H9 (cell line): Measurements from ENCODE around the gene RNF212. TPM values are rescaled to one million over a fixed set of nuclear protein-coding genes. Genes with fewer than 3 reads are reported as not detected.

Experiments used
- DNase-seq: peaks from one replicate; pipeline ENCODE4 v3.0.0-alpha.2; 2017
- H2AFZ ChIP-seq: one replicate; pipeline ENCODE4 v1.6.1; 2013; ENCODE audit warnings: mild to moderate bottlenecking, low read length, control low read depth, moderate library complexity
- H2AK5ac ChIP-seq: 2 replicates; pipeline ENCODE4 v1.6.1; 2013; ENCODE audit warnings: low read length, control low read depth, mixed read lengths; ENCODE audit not compliant: insufficient read length
- H2BK120ac ChIP-seq: one replicate; pipeline ENCODE4 v1.6.1; 2013; ENCODE audit warnings: low read depth, mild to moderate bottlenecking, low read length, control low read depth, inconsistent platforms; ENCODE audit not compliant: poor library complexity, severe bottlenecking
- H2BK12ac ChIP-seq: 2 replicates; pipeline ENCODE4 v1.6.1; 2013; ENCODE audit warnings: low read length, control low read depth, mixed read lengths, low read depth; ENCODE audit not compliant: insufficient read length
- H2BK15ac ChIP-seq: 2 replicates; pipeline ENCODE4 v1.6.1; 2013; ENCODE audit warnings: low read depth, low read length, control low read depth
- H2BK20ac ChIP-seq: one replicate; pipeline ENCODE4 v1.6.1; 2013; ENCODE audit warnings: low read depth, mild to moderate bottlenecking, low read length, control low read depth, inconsistent platforms; ENCODE audit not compliant: poor library complexity, severe bottlenecking
- H2BK5ac ChIP-seq: 2 replicates; pipeline ENCODE4 v1.6.1; 2013; ENCODE audit warnings: low read length, control low read depth, mixed read lengths; ENCODE audit not compliant: insufficient read length
- H3K14ac ChIP-seq: 2 replicates; pipeline ENCODE4 v1.6.1; 2013; ENCODE audit warnings: low read length, control low read depth; ENCODE audit not compliant: insufficient read depth
- H3K18ac ChIP-seq: 2 replicates; pipeline ENCODE4 v1.6.1; 2013; ENCODE audit warnings: low read depth, mild to moderate bottlenecking, mixed read lengths, low read length, control low read depth; ENCODE audit not compliant: insufficient read length
- H3K23ac ChIP-seq: 2 replicates; pipeline ENCODE4 v1.6.1; 2013; ENCODE audit warnings: low read length, control low read depth, mixed read lengths, low read depth; ENCODE audit not compliant: insufficient read length
- H3K23me2 ChIP-seq: 2 replicates; pipeline ENCODE4 v1.6.1; 2013; ENCODE audit warnings: low read depth, mild to moderate bottlenecking, mixed read lengths, low read length, control low read depth; ENCODE audit not compliant: insufficient read length, poor library complexity, severe bottlenecking
- H3K27ac ChIP-seq: 2 replicates; pipeline ENCODE4 v1.5.1; 2013; ENCODE audit warnings: low read length, control low read depth, mixed read lengths, low read depth; ENCODE audit not compliant: insufficient read length
- H3K27me3 ChIP-seq: 2 replicates; pipeline ENCODE4 v1.6.1; 2013; ENCODE audit warnings: low read length, control low read depth, inconsistent platforms; ENCODE audit not compliant: insufficient read depth
- H3K4ac ChIP-seq: 2 replicates; pipeline ENCODE4 v1.6.1; 2013; ENCODE audit warnings: low read depth, mild to moderate bottlenecking, control low read depth, inconsistent platforms, low read length, moderate library complexity
- H3K4me1 ChIP-seq: 2 replicates; pipeline ENCODE4 v1.6.1; 2013; ENCODE audit warnings: low read length, control low read depth, inconsistent platforms; ENCODE audit not compliant: insufficient read depth
- H3K4me2 ChIP-seq: 2 replicates; pipeline ENCODE4 v1.6.1; 2013; ENCODE audit warnings: low read length, control low read depth, mixed read lengths; ENCODE audit not compliant: insufficient read length, insufficient read depth
- H3K56ac ChIP-seq: 2 replicates; pipeline ENCODE4 v1.6.1; 2013; ENCODE audit warnings: low read depth, mild to moderate bottlenecking, mixed read lengths, low read length, control low read depth; ENCODE audit not compliant: insufficient read length
- H3K79me1 ChIP-seq: 2 replicates; pipeline ENCODE4 v1.6.1; 2013; ENCODE audit warnings: low read depth, mild to moderate bottlenecking, moderate library complexity, low read length, control low read depth, inconsistent platforms; ENCODE audit not compliant: insufficient read depth, poor library complexity, severe bottlenecking
- H3K79me2 ChIP-seq: 2 replicates; pipeline ENCODE4 v1.6.1; 2013; ENCODE audit warnings: low read length, control low read depth, inconsistent platforms; ENCODE audit not compliant: insufficient read depth
- H3K9ac ChIP-seq: 2 replicates; pipeline ENCODE4 v1.6.1; 2013; ENCODE audit warnings: low read length, control low read depth, mixed read lengths; ENCODE audit not compliant: insufficient read length; ENCODE audit errors: extremely low read depth
- H3K9me3 ChIP-seq: one replicate; pipeline ENCODE4 v1.6.1; 2013; ENCODE audit warnings: low read depth, low read length, inconsistent platforms; ENCODE audit not compliant: control insufficient read depth
- H3T11ph ChIP-seq: one replicate; pipeline ENCODE4 v1.6.1; 2013; ENCODE audit warnings: mild to moderate bottlenecking, low read length, control low read depth, inconsistent platforms
- H4K20me1 ChIP-seq: one replicate; pipeline ENCODE4 v1.6.1; 2013; ENCODE audit not compliant: control insufficient read depth, insufficient read length, insufficient read depth
- H4K5ac ChIP-seq: 2 replicates; pipeline ENCODE4 v1.6.1; 2013; ENCODE audit warnings: low read depth, mild to moderate bottlenecking, mixed read lengths, low read length, control low read depth; ENCODE audit not compliant: insufficient read length
- H4K8ac ChIP-seq: replicated peaks from 2 replicates; pipeline ENCODE4 v1.6.1; 2013; ENCODE audit warnings: low read length, control low read depth, mixed read lengths, low read depth; ENCODE audit not compliant: insufficient read length
- H4K91ac ChIP-seq: 2 replicates; pipeline ENCODE4 v1.6.1; 2013; ENCODE audit warnings: low read depth, mild to moderate bottlenecking, moderate library complexity, mixed read lengths, low read length, control low read depth; ENCODE audit not compliant: insufficient read length
- H3K27ac Mint-ChIP-seq, 3 experiments: 2 replicates in 2 of 3; 3 replicates in 1 of 3; pipeline ENCODE4 v1.8.0; 2020 to 2021; ENCODE audit warnings: mixed read lengths in 3 of 3, mild to moderate bottlenecking in 1 of 3, moderate library complexity in 1 of 3
- H3K27me3 Mint-ChIP-seq: 2 replicates; pipeline ENCODE4 v1.8.0; 2021; ENCODE audit warnings: low read depth, mild to moderate bottlenecking, moderate library complexity, mixed read lengths
- H3K36me3 Mint-ChIP-seq, 3 experiments: 2 replicates in 2 of 3; 3 replicates in 1 of 3; pipeline ENCODE4 v1.8.0; 2020 to 2021; ENCODE audit warnings: low read depth in 3 of 3, mixed read lengths in 3 of 3; ENCODE audit not compliant: insufficient read depth in 1 of 3
- H3K4me1 Mint-ChIP-seq, 2 experiments: 2 replicates each; pipeline ENCODE4 v1.8.0; 2020; ENCODE audit warnings: mixed read lengths in 2 of 2
- H3K4me3 Mint-ChIP-seq, 2 experiments: 2 replicates in 1 of 2; 3 replicates in 1 of 2; pipeline ENCODE4 v1.8.0; 2020 to 2021; ENCODE audit warnings: mild to moderate bottlenecking in 2 of 2, mixed read lengths in 2 of 2, moderate library complexity in 1 of 2
- H3K9me3 Mint-ChIP-seq, 2 experiments: 2 replicates in 1 of 2; 3 replicates in 1 of 2; pipeline ENCODE4 v1.8.0; 2020; ENCODE audit warnings: mild to moderate bottlenecking in 2 of 2, mixed read lengths in 2 of 2, moderate library complexity in 1 of 2
- WGBS: extraction: QIAGEN DNeasy Blood & Tissue Kit; methylation state at CpG from one replicate; pipeline ENCODE4 v1.1.7; 2013; ENCODE audit warnings: missing lambda C conversion rate, low lambda C conversion rate, mixed read lengths; ENCODE audit not compliant: insufficient read length; ENCODE audit errors: extremely low coverage; 5-methylcytosine and 5-hydroxymethylcytosine counted together
- total RNA-seq: library from RNA; stranded (reverse); gene quantifications from 2 replicates; pipeline ENCODE4 v1.2.1, GENCODE V29; 2021
- TF ChIP-seq, protein P1 (sequence below): fragments of 200-600 bp; sonication (generic); conservative IDR thresholded peaks from 3 replicates; pipeline ENCODE4 v1.8.0; 2021; ENCODE audit warnings: antibody characterized with exemption, mild to moderate bottlenecking

Gene RNF212
- total RNA-seq, 1 experiment from 2014 or later, result 3.0 TPM

DNA sequence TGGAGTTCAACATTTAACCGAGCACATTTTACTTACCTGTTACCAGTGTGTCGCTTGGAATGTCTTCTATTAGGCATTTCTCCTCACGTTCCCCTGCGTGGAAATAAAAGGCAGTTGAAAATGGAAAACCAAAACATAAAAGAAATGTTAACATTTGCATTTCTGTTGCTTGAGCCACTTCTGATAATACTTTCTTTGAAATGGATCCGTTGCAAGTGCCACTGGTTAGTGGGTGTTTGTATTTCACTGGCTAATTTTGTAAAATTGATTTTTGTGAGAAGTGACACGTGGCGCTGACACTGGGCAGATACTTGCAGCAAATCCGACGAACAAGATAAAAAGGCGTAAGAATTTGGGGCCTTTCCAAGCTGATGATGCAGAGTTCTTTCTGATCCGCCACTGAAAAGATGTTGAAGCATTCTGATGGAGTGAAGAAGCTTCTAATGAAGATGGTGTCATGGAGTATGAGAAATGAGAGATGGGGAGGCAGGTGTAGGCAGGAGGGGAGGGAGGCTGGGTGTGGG lies 40.3 kb upstream of the RNF212 start:
- H3K27me3 ChIP-seq, result no peaks in the 10 kb centered on the region
- H3K79me1 ChIP-seq, result no peaks in the 10 kb centered on the region
- H2BK15ac ChIP-seq, result no peak overlapping the region
- H2BK5ac ChIP-seq, result no peak overlapping the region
- H3K14ac ChIP-seq, result no peak overlapping the region
- no peak overlapping the region for H2AK5ac ChIP-seq
- H3K4me2 ChIP-seq, result no peak overlapping the region
- no peak overlapping the region for H3K9ac ChIP-seq
- peaks cover 60% of the 10 kb centered on the region for H3K27me3 Mint-ChIP-seq
- H2AFZ ChIP-seq, result no peak overlapping the region
- H3K9me3 ChIP-seq, result no peaks in the 10 kb centered on the region
- no peak overlapping the region for H4K91ac ChIP-seq
- H4K5ac ChIP-seq, result no peak overlapping the region
- no peak overlapping the region for H3K27ac Mint-ChIP-seq
- no peaks in the 10 kb centered on the region for H3K4me1 ChIP-seq
- no peak overlapping the region for H3K4ac ChIP-seq
- no peaks in the 10 kb centered on the region for H3K4me1 Mint-ChIP-seq
- no peak overlapping the region for H2BK120ac ChIP-seq
- no peak overlapping the region for H3T11ph ChIP-seq
- H3K9me3 Mint-ChIP-seq, result peaks cover 14 to 21% of the 10 kb centered on the region in 2 experiments
- H4K8ac ChIP-seq, result no peak overlapping the region
- no peak for DNase-seq
- no peak overlapping the region for H3K23ac ChIP-seq
- H3K56ac ChIP-seq, result no peak overlapping the region
- H3K18ac ChIP-seq, result no peak overlapping the region
- H4K20me1 ChIP-seq, result no peaks in the 10 kb centered on the region
- no peaks in the 10 kb centered on the region; a peak in 1 of 7 replicates for H3K36me3 Mint-ChIP-seq
- no peak overlapping the region for H2BK20ac ChIP-seq
- no peak overlapping the region for H3K27ac ChIP-seq
- H3K23me2 ChIP-seq, result no peaks in the 10 kb centered on the region
- TF ChIP-seq, protein P1, sequence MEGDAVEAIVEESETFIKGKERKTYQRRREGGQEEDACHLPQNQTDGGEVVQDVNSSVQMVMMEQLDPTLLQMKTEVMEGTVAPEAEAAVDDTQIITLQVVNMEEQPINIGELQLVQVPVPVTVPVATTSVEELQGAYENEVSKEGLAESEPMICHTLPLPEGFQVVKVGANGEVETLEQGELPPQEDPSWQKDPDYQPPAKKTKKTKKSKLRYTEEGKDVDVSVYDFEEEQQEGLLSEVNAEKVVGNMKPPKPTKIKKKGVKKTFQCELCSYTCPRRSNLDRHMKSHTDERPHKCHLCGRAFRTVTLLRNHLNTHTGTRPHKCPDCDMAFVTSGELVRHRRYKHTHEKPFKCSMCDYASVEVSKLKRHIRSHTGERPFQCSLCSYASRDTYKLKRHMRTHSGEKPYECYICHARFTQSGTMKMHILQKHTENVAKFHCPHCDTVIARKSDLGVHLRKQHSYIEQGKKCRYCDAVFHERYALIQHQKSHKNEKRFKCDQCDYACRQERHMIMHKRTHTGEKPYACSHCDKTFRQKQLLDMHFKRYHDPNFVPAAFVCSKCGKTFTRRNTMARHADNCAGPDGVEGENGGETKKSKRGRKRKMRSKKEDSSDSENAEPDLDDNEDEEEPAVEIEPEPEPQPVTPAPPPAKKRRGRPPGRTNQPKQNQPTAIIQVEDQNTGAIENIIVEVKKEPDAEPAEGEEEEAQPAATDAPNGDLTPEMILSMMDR, result no peak
- no peak overlapping the region for H3K4me3 Mint-ChIP-seq
- H3K79me2 ChIP-seq, result no peaks in the 10 kb centered on the region
- no peak overlapping the region for H2BK12ac ChIP-seq
- WGBS, result no CpG with 5 or more reads among the region's 11 CpGs
